ENCODE results near the gene GPANK1. TPM values are rescaled to one million over a fixed set of nuclear protein-coding genes. Genes with fewer than 3 reads are reported as not detected.
A peak's percentile ranks its signal among the peaks of the same experiment; 100 is the strongest.

GPANK1 gene
- total and polyA plus RNA-seq, 2 of the 4 experiments (the other 2 are of a cell fraction): 6.1 to 13.8 TPM

DNA sequence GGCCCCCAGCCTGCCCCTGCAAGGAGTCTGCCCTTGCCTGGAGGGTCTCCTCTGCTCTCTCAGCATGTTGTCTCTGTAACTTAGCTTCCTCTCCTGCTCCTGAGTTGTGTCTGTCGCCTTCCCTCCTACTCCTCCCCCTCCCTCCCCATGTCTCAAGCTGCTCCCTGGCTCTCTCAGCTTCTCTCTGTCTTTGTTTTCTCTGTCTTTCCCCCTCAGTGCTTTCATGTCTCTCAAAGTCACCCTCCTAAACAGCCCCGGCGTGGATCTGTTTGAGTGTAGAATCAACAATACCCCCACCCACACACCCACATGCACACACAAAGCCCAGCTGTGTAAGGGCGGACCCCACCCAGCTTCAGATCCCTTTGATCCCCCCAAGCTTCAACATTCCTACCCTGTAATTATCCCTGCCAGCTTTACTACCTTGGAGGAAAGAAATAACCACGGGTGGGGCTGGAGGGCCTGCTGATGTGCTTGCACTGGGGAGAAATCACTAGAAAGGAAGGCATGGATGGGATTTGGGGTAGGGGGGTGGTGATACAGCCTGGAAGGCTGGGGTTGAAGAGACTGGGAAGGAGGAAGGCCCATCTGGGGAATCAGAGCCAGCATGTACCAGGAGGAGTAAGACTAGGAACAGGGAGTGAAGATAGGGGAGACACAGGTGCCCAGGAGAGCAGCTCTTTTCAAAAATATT is 49.3 kb upstream of the GPANK1 start:
- DNase-seq: no peak
- Histone ChIP-seq H4K20me1 (ENCODE audit: insufficient read depth, low read length) (no peaks in the 10 kb centered on the region; the same call in 1 of the 2 replicates), H2BK15ac (ENCODE audit: low read depth, low read length) (no peak overlapping the region), H3K14ac (replicated peaks; ENCODE audit: low read depth, low read length) (no peak overlapping the region), H4K91ac (ENCODE audit: insufficient read depth, low read depth, low read length) (no peak overlapping the region), H3K4me1 (ENCODE audit: control insufficient read depth, insufficient read depth, low read length) (no peaks in the 10 kb centered on the region), H3K9me1 (ENCODE audit: insufficient read depth, low read length) (no peaks in the 10 kb centered on the region), H2BK120ac (ENCODE audit: low read depth, low read length) (no peak overlapping the region), H3K79me1 (ENCODE audit: low read depth in 1 of 2, low read length in 2 of 2) (no peaks in the 10 kb centered on the region), H3K23ac (ENCODE audit: low read depth, low read length) (peak overlapping the region; percentile 59; the same call in 1 of the 2 replicates), H3K56ac (ENCODE audit: extremely low read depth, insufficient read depth, low read length) (no peak overlapping the region), H4K5ac (ENCODE audit: low read depth, low read length) (no peak overlapping the region), H3K18ac (ENCODE audit: low read depth, low read length) (no peak overlapping the region), H3K27me3 (ENCODE audit: control insufficient read depth, insufficient read depth, low read length) (peaks cover 37% of the 10 kb centered on the region), H2AFZ (replicated peaks; ENCODE audit: low read length, poor library complexity) (no peak overlapping the region), H3K27ac (ENCODE audit: insufficient read depth, low read length) (no peak overlapping the region), H3K4me2 (ENCODE audit: low read depth, low read length) (no peak overlapping the region), H3K9ac (ENCODE audit: low read depth, low read length) (no peak overlapping the region), H2AK9ac (replicated peaks; ENCODE audit: low read depth, low read length, poor library complexity) (no peak overlapping the region), H3K4ac (ENCODE audit: low read depth, low read length) (no peak overlapping the region), H4K8ac (ENCODE audit: low read depth in 2 of 2, low read length in 2 of 2) (no peak overlapping the region), H3K4me3 (ENCODE audit: insufficient read depth, low read depth, low read length) (no peak overlapping the region), H3K36me3 (ENCODE audit: control insufficient read depth, insufficient read depth, low read length) (no peaks in the 10 kb centered on the region), H2AK5ac (ENCODE audit: low read depth, low read length) (no peak overlapping the region), H2BK20ac (ENCODE audit: low read depth, low read length) (no peak overlapping the region), H2BK5ac (ENCODE audit: low read depth, low read length, poor library complexity, severe bottlenecking) (no peak overlapping the region), H3K9me3 (ENCODE audit: control insufficient read depth, insufficient read depth, low read length) (no peaks in the 10 kb centered on the region)
- ATAC-seq (ENCODE audit: low read depth): 0 out of 2 replicates have a peak, but pooled peaks have one; percentile 17
- intact Hi-C loops (cut with micrococcal nuclease): no loop called here
- whole genome bisulfite sequencing, 2 experiments (ENCODE audit: extremely low coverage in 2 of 2, insufficient read length in 1 of 2): 20% methylated on average over 1 of the region's 5 CpGs; no CpG with 5 or more reads in 1 of the 2 experiments
- ChIA-PET CTCF (no interaction called here), POLR2A (ENCODE audit: unreplicated experiment) (no interaction called here)
- TF ChIP-seq, protein P1, sequence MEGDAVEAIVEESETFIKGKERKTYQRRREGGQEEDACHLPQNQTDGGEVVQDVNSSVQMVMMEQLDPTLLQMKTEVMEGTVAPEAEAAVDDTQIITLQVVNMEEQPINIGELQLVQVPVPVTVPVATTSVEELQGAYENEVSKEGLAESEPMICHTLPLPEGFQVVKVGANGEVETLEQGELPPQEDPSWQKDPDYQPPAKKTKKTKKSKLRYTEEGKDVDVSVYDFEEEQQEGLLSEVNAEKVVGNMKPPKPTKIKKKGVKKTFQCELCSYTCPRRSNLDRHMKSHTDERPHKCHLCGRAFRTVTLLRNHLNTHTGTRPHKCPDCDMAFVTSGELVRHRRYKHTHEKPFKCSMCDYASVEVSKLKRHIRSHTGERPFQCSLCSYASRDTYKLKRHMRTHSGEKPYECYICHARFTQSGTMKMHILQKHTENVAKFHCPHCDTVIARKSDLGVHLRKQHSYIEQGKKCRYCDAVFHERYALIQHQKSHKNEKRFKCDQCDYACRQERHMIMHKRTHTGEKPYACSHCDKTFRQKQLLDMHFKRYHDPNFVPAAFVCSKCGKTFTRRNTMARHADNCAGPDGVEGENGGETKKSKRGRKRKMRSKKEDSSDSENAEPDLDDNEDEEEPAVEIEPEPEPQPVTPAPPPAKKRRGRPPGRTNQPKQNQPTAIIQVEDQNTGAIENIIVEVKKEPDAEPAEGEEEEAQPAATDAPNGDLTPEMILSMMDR (conservative IDR thresholded peaks at IDR 0.05; ENCODE audit: low read depth, low read length): no peak
- TF ChIP-seq RCOR1 (IDR thresholded peaks at IDR 0.05; ENCODE audit: insufficient replicate concordance, low read length) (no peak), MXI1 (IDR thresholded peaks at IDR 0.05; ENCODE audit: borderline replicate concordance, low read depth, low read length) (no peak), CEBPB (IDR thresholded peaks at IDR 0.05; ENCODE audit: low read depth, low read length) (no peak), POLR2A (IDR thresholded peaks at IDR 0.05; ENCODE audit: low read depth, low read length) (no peak), FOS (IDR thresholded peaks at IDR 0.05; ENCODE audit: low read depth, low read length) (no peak), BHLHE40 (IDR thresholded peaks at IDR 0.05; ENCODE audit: low read depth, low read length) (no peak), SMC3 (IDR thresholded peaks at IDR 0.05; ENCODE audit: low read depth, low read length) (no peak), MAZ (IDR thresholded peaks at IDR 0.05; ENCODE audit: borderline replicate concordance, low read depth, low read length) (no peak), MAFK (IDR thresholded peaks at IDR 0.05; ENCODE audit: low read depth, low read length) (no peak), RFX5 (IDR thresholded peaks at IDR 0.05; ENCODE audit: low read depth, low read length) (no peak), NFE2L2 (IDR thresholded peaks at IDR 0.05; ENCODE audit: low read depth, low read length) (no peak), CHD1 (IDR thresholded peaks at IDR 0.05; ENCODE audit: low read depth, low read length) (no peak), RAD21 (IDR thresholded peaks at IDR 0.05; ENCODE audit: low read length) (no peak)
- TF ChIP-seq, protein P2, sequence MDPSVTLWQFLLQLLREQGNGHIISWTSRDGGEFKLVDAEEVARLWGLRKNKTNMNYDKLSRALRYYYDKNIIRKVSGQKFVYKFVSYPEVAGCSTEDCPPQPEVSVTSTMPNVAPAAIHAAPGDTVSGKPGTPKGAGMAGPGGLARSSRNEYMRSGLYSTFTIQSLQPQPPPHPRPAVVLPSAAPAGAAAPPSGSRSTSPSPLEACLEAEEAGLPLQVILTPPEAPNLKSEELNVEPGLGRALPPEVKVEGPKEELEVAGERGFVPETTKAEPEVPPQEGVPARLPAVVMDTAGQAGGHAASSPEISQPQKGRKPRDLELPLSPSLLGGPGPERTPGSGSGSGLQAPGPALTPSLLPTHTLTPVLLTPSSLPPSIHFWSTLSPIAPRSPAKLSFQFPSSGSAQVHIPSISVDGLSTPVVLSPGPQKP (IDR thresholded peaks at IDR 0.05; ENCODE audit: borderline replicate concordance, low read depth, low read length): no peak
- TF ChIP-seq, protein P3, sequence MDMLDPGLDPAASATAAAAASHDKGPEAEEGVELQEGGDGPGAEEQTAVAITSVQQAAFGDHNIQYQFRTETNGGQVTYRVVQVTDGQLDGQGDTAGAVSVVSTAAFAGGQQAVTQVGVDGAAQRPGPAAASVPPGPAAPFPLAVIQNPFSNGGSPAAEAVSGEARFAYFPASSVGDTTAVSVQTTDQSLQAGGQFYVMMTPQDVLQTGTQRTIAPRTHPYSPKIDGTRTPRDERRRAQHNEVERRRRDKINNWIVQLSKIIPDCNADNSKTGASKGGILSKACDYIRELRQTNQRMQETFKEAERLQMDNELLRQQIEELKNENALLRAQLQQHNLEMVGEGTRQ (IDR thresholded peaks at IDR 0.05; ENCODE audit: low read depth, low read length): no peak
- dilution Hi-C loops (cut with HindIII; ENCODE audit: low sequenced_read_pairs, unreplicated experiment): no loop called here
- BruUV-seq (replicated peaks): no TSS peak
- in situ Hi-C loops (cut with MboI; ENCODE audit: low sequenced_read_pairs): no loop called here

All from IMR-90 (cell line).